ENCODE measurements around the gene BRK1.
"Not testable (repeated sequence)": the region's sequence is repeated elsewhere in the genome, so short reads cannot be mapped to it uniquely, and the experiment has no call there.

Gene BRK1

DNA sequence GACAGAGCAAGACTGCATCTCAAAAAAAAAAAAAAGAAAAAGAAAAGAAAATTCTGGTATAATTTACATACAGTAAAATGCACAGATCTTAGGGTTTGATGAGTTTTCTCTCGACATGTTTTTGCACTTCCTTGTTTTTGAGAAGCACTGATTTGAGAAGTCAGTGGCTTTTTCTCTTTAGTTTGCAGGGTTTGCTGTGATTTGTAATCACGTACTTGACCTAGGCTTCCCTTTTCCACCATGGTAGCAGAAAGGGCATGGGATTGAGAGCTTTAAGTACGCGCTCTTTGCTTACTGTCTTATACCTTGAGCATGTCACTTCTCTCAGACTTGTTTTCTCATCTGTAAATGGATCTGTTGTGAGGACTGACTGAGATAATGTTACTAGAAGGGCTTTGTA is 30.2 kb downstream of the BRK1 start:
- no peak for DNase-seq (ENCODE audit: low read depth)

- no peak for DNase-seq (ENCODE audit: low read depth)
These were observed 33.8 kb downstream of the BRK1 start for GRCh38 chr3:10149226-10149625.

- DNase-seq (ENCODE audit: low read depth), result no peak
These were observed 35.5 kb downstream of the BRK1 start for GRCh38 chr3:10150987-10151386.

DNA sequence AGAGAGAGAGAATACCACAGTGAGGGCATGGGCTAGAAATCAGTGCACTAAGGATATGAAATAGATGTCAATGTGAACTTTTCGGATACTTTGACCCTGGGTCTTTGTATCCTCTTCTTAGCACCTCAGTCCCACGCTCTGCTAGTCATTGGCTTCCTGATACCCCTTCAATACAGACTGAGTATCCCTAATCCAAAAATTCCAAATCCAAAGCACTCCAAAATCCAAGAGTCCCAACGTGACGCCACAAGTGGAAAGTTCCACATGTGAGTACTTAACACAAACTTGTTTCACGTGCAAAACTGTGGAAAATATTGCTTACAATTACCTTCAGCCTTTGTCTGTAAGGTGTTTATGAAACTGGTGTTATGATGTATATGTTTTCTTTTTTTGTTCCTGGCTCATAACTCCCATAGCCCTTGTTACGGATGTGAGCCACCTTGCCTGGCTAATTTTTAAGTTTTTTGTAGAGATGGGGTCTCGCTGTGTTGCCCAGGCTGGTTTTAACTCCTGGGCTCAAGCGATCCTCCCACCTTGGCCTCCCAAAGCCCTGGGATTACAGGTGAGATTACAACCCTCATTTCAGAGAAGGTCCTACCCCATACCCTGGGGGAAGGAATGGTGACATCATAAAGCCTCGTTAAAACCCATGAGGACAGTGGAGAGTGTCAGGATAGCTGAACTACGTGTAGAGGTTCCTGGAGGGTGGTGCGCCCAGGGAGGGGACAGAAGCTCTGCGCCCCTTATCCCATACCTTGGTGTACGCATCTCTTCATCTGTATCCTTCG is 39.1 kb downstream of the BRK1 start:
- no peak for DNase-seq (ENCODE audit: low read depth)

DNA sequence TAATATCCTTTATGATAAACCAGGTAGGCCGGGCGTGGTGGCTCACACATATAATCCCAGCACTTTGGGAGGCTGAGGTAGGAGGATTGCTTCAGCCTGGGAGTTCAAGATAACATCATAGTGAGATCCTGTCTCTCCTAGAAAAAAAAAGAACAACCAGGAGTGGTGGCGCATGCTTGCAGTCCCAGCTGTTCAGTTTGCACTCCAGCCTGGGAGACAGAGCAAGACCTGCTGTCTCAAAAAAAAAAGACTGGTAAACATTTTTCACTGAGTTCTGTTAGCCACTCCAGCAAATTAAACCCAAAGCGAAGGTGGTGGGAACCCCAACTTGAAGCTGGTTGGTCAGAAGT is 39.6 kb downstream of the BRK1 start:
- DNase-seq (ENCODE audit: low read depth), result no peak

GRCh38 chr3:10155658-10156057 is 40.2 kb downstream of the BRK1 start:
- DNase-seq (ENCODE audit: low read depth), result no peak

DNA sequence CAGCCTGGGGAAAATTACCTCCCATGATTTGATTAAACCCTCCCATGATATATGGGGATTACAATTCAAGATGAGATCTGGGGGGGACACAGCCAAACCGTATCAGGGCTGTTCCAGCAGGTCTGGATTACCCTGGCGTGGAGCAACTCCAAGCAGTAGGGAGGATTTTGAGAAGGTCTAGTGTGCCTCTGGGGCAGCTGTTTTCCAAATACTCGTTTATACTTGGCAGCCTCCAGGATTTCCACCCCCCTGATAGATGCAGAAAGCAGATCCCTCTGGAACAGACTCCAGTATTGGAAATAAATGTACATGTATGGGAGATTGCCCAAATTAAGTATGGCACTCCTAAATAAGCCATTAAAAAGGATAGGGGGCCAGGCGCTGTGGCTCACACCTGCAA is 41.6 kb downstream of the BRK1 start:
- no peak for DNase-seq (ENCODE audit: low read depth)

GRCh38 chr3:10158555-10158954 is 43.1 kb downstream of the BRK1 start:
- DNase-seq (ENCODE audit: low read depth), result not testable (repeated sequence)

GRCh38 chr3:10160346-10160745 is 44.9 kb downstream of the BRK1 start:
- DNase-seq (ENCODE audit: low read depth), result no peak

DNA sequence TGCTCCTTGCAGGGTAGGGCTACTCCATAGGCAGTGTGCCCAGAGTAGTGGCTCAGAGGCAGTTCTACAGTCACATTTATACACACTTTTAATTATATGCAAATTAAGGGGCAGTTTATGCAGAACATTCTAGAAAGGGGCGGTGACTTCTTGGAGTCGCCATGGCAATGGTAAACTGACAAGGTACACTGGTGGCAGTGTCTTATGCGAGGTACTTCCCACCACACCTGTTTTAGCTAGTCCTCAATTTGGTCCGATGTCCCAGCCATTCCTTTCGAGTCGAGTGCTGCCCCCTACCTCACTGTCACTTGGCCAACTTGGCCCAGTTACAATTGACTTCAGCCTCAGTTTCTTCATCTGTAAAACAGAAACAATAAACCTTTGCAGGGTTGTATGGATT is 45.5 kb downstream of the BRK1 start:
- DNase-seq (ENCODE audit: low read depth), result no peak

- no peak for DNase-seq (ENCODE audit: low read depth)
These were observed 46.7 kb downstream of the BRK1 start for GRCh38 chr3:10162185-10162584.

DNA sequence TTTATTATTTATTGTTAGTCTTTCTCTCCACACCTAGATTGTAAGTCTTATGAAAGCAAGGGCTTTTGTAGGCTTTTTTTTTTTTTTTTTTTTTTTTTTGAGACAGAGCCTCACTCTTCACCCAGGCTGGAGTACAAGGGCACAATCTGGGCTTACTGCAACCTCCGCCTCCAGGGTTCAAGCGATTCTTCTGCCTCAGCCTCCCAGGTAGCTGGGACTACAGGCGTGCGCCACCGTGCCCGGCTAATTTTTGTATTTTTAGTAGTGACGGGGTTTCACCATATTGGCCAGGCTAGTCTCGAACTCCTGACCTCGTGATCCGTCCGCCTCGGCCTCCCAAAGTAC is 48.7 kb downstream of the BRK1 start:
- not testable (repeated sequence) for DNase-seq (ENCODE audit: low read depth)

- no peak for DNase-seq (ENCODE audit: low read depth)
These were observed 49.3 kb downstream of the BRK1 start, which contains the start of gene IRAK2 for GRCh38 chr3:10164546-10165393. Gene IRAK2 (plus strand): TSS chr3:10164919. CDS start chr3:10164955, 36 bp downstream.

DNA sequence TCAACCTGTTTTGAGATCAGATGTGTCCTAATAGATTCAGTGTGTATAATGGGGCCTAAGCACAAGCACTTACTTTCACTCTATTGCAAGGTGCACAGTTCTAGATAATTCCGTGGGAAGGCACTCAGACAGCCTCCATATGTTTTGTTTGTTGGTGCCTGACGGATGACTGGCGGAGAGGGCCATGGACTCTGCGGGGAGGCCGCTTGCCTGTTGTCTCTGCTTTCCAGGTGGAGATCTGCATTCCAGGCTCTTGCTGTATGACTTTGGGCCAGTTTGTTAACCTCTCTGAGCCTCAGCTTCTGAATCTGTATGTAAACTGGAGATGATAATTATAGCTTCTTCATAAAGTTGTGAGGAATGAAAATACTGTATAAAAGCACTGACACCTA is 50.7 kb downstream of the BRK1 start:
- DNase-seq (ENCODE audit: low read depth), result no peak

DNA sequence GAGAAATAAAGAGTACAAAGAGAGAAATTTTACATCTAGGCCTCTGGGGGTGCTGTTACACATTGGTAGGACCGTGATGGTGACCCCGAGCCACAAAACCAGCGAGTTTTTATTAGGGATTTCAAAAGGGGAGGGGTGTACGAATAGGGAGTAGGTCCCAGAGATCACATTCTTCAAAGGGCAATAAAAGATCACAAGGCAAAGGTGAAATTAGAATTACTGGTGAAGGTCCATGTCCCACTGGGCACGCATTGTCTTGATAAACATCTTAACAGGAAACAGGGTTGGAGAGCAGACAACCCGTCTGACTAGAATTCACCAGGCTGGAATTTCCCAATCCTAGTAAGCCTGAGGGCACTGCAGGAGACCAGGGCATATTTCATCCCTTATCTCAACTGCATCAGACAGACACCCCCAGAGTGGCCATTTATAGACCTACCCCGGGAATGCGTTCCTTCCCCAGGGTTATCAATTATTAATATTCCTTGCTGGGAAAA is 53.6 kb downstream of the BRK1 start:
- no peak for DNase-seq (ENCODE audit: low read depth)

GRCh38 chr3:10170915-10171478 is 55.5 kb downstream of the BRK1 start:
- DNase-seq (ENCODE audit: low read depth), result no peak

DNA sequence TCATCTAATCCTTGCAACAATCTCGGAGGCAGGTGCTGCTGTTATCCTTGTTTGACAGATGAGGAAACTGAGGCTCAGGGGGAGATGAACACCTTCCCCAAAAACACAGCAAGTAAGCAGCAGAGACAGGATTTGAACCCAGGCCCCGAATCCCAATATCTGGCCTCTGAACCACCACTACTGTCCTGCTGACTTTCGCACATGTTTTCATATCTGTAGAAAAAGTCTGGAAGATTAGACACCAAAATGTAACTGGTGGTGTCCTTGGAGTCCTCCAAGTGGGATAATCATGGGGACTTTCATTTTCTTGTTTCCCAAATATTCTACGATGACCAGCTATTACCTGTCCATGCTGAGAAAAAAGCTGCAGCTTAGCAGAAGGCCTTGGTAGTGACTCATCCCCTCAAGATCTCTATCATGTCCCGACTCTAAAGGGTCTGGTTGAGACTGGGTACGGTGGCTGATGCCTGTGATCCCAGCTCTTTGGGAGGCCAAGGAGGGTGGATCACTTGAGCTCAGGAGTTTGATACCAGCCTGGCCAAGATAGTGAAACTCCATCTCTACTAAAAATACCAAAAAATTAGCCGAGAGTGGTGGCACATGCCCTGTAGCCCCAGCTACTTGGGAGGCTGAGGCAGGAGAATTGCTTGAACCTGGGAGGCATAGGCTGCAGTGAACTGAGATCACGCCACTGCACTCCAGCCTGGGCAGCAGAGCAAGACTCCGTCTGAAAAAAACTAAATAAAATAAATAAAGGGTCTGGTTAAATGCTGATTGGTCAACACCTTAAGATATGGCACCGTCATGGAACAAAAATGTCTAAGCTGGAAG is 57.8 kb downstream of the BRK1 start:
- no peak for DNase-seq (ENCODE audit: low read depth)

- no peak for DNase-seq (ENCODE audit: low read depth)
These were observed 58.5 kb downstream of the BRK1 start for GRCh38 chr3:10173926-10174435.

GRCh38 chr3:10175334-10175733 is 59.9 kb downstream of the BRK1 start:
- not testable (repeated sequence) for DNase-seq (ENCODE audit: low read depth)

- not testable (repeated sequence) for DNase-seq (ENCODE audit: low read depth)
These were observed 60.7 kb downstream of the BRK1 start for GRCh38 chr3:10176150-10176549.

All from stimulated activated CD8-positive, alpha-beta memory T cell treated with anti-CD3 and anti-CD28 coated beads, Interleukin-7, amount 100 ng/mL, for 24 hours (primary cell).